Liver (tissue), 9 donors: ENCODE results near the gene DIP2B. TPM values are rescaled to one million over a fixed set of nuclear protein-coding genes. Genes with fewer than 3 reads are reported as not detected.

Source experiments
- DNase-seq: peaks from one replicate; pipeline ENCODE4 v3.0.0-alpha.2; 2017; ENCODE audit warnings: low spot score
- H3K27ac ChIP-seq, 2 donors: one replicate each; pipeline ENCODE4 v1.7.0; 2013; ENCODE audit warnings: inconsistent platforms in 2 of 2, low read length in 2 of 2, control low read depth in 1 of 2, low read depth in 1 of 2, mild to moderate bottlenecking in 1 of 2
- H3K27me3 ChIP-seq, 4 donors: one replicate each; pipeline versions ENCODE4 v1.6.1 to v1.7.0; 2013; ENCODE audit warnings: low read length in 3 of 4, inconsistent platforms in 1 of 4, mild to moderate bottlenecking in 1 of 4, moderate library complexity in 1 of 4; ENCODE audit not compliant: control insufficient read depth in 4 of 4, insufficient read depth in 4 of 4
- H3K36me3 ChIP-seq, 4 donors: one replicate each; pipeline versions ENCODE4 v1.6.1 to v1.7.0; 2013; ENCODE audit warnings: low read length in 3 of 4, mild to moderate bottlenecking in 3 of 4, low read depth in 1 of 4, moderate library complexity in 1 of 4; ENCODE audit not compliant: control insufficient read depth in 4 of 4, insufficient read depth in 3 of 4
- H3K4me1 ChIP-seq, 4 donors: one replicate each; pipeline versions ENCODE4 v1.6.1 to v1.7.0; 2013; ENCODE audit warnings: low read length in 3 of 4, mild to moderate bottlenecking in 3 of 4, moderate library complexity in 1 of 4; ENCODE audit not compliant: control insufficient read depth in 4 of 4, insufficient read depth in 4 of 4
- H3K4me3 ChIP-seq, 3 donors: one replicate each; pipeline versions ENCODE4 v1.6.1 to v1.7.0; 2013; ENCODE audit warnings: low read length in 3 of 3, control low read depth in 1 of 3, low read depth in 1 of 3, mild to moderate bottlenecking in 1 of 3
- H3K9ac ChIP-seq, 2 donors: one replicate each; pipeline ENCODE4 v1.7.0; 2013; ENCODE audit warnings: low read length in 2 of 2, mild to moderate bottlenecking in 2 of 2, moderate library complexity in 2 of 2, control low read depth in 1 of 2, low read depth in 1 of 2
- H3K9me3 ChIP-seq, 4 donors: one replicate each; pipeline versions ENCODE4 v1.6.1 to v1.7.0; 2013; ENCODE audit warnings: low read length in 3 of 4; ENCODE audit not compliant: control insufficient read depth in 4 of 4
- ATF3 ChIP-seq: IDR thresholded peaks from 2 replicates; pipeline ENCODE4 v1.6.1; 2016; ENCODE audit warnings: antibody characterized with exemption
- CTCF ChIP-seq: fragments of 150-350 bp; IDR thresholded peaks from 2 replicates; pipeline ENCODE4 v1.5.1; 2017; ENCODE audit warnings: improper control_type of control experiment, low read depth, low read length; ENCODE audit not compliant: missing input control
- EGR1 ChIP-seq, 2 donors: IDR thresholded peaks; 2 replicates each; pipeline ENCODE4 v1.6.1; 2016 to 2018; ENCODE audit warnings: antibody characterized with exemption in 2 of 2, low read depth in 2 of 2
- FOXA1 ChIP-seq: IDR thresholded peaks from 2 replicates; pipeline ENCODE4 v1.6.1; 2016; ENCODE audit warnings: antibody characterized with exemption
- GABPA ChIP-seq, 2 donors: IDR thresholded peaks in 1 of 2; conservative IDR thresholded peaks in 1 of 2; 2 replicates each; pipeline ENCODE4 v1.6.1; 2016; ENCODE audit warnings: antibody characterized with exemption in 2 of 2, mild to moderate bottlenecking in 1 of 2, moderate library complexity in 1 of 2
- HNF4A ChIP-seq, 2 donors: conservative IDR thresholded peaks; 2 replicates each; pipeline ENCODE4 v1.6.1; 2016; ENCODE audit warnings: antibody characterized with exemption in 2 of 2, mild to moderate bottlenecking in 2 of 2
- HNF4G ChIP-seq: IDR thresholded peaks from 2 replicates; pipeline ENCODE4 v1.6.1; 2016; ENCODE audit warnings: antibody characterized with exemption
- JUND ChIP-seq, 2 donors: IDR thresholded peaks; 2 replicates each; pipeline ENCODE4 v1.6.1; 2016; ENCODE audit warnings: antibody characterized with exemption in 2 of 2
- MAX ChIP-seq: IDR thresholded peaks from 2 replicates; pipeline ENCODE4 v1.6.1; 2016; ENCODE audit warnings: antibody characterized with exemption
- NR2F2 ChIP-seq: IDR thresholded peaks from 2 replicates; pipeline ENCODE4 v1.6.1; 2016; ENCODE audit warnings: antibody characterized with exemption
- RAD21 ChIP-seq, 2 donors: IDR thresholded peaks; 2 replicates each; pipeline ENCODE4 v1.6.1; 2016; ENCODE audit warnings: antibody characterized with exemption in 2 of 2, mild to moderate bottlenecking in 2 of 2
- REST ChIP-seq: IDR thresholded peaks from 2 replicates; pipeline ENCODE4 v1.6.1; 2016; ENCODE audit warnings: antibody characterized with exemption, mild to moderate bottlenecking
- RXRA ChIP-seq, 2 donors: IDR thresholded peaks; 2 replicates each; pipeline ENCODE4 v1.6.1; 2017 to 2018; ENCODE audit warnings: antibody characterized with exemption in 2 of 2, mild to moderate bottlenecking in 1 of 2
- SP1 ChIP-seq: IDR thresholded peaks from 2 replicates; pipeline ENCODE4 v1.6.1; 2018; ENCODE audit warnings: antibody characterized with exemption, mild to moderate bottlenecking
- TAF1 ChIP-seq: conservative IDR thresholded peaks from 2 replicates; pipeline ENCODE4 v1.6.1; 2016; ENCODE audit warnings: antibody characterized with exemption, mild to moderate bottlenecking
- ZBTB33 ChIP-seq: IDR thresholded peaks from 2 replicates; pipeline ENCODE4 v1.6.1; 2016; ENCODE audit warnings: antibody characterized with exemption
- WGBS: extraction: QIAGEN DNeasy Blood & Tissue Kit; methylation state at CpG from one replicate; pipeline ENCODE4 v1.1.7; 2013; 5-methylcytosine and 5-hydroxymethylcytosine counted together
- polyA plus RNA-seq, 2 donors: library from polyadenylated mRNA; stranded (reverse) in 1 of 2; unstranded in 1 of 2; fragments of 200-250 nt in 1 of 2; fragments of >200 nt in 1 of 2; fragmentation: Nextera tagmentation in 1 of 2; extraction: Ambion mirVana in 1 of 2; gene quantifications; one replicate each; pipeline versions ENCODE4 v1.2.1 to v1.2.3, GENCODE V29; 2013 to 2015
- total RNA-seq, 2 donors: library from RNA; depleted of rRNA; stranded (reverse); fragments of >200 nt; gene quantifications; one replicate each; pipeline ENCODE4 v1.2.3, GENCODE V29; 2014
- donor health status: healthy.
- donor health status: healthy.
- donor health status: healthy.
- donor health status: healthy.
- donor health status: healthy.

The DIP2B gene
- total and polyA plus RNA-seq, 4 donors, result 4.8 to 30.7 (median 13.8) TPM

- TF ChIP-seq CTCF (no peak), TAF1 (no peak), FOXA1 (no peak), ZBTB33 (no peak), JUND (IDR thresholded peaks at IDR 0.05) (no peak), MAX (no peak), ATF3 (no peak), RAD21 (IDR thresholded peaks at IDR 0.05) (no peak), HNF4A (conservative IDR thresholded peaks at IDR 0.05) (no peak), NR2F2 (no peak), REST (no peak), SP1 (no peak), GABPA (IDR thresholded peaks at IDR 0.05 in 1 of 2, conservative IDR thresholded peaks at IDR 0.05 in 1 of 2) (no peak), EGR1 (IDR thresholded peaks at IDR 0.05; ENCODE audit: low read depth in 2 of 2) (no peak), HNF4G (no peak), RXRA (IDR thresholded peaks at IDR 0.05) (no peak)
- WGBS, result 69% methylated on average over 3 of the region's 3 CpGs
- Histone ChIP-seq H3K4me1 (peaks cover 1 to 22% (median 21%) of the 10 kb centered on the region in 4 donors), H3K27ac (peak overlapping the region in 1 of 2 donors; percentile 20), H3K36me3 (peaks cover 0 to 5% (median 2%) of the 10 kb centered on the region in 4 donors), H3K4me3 (no peak overlapping the region), H3K9me3 (no peaks in the 10 kb centered on the region), H3K9ac (no peak overlapping the region), H3K27me3 (no peaks in the 10 kb centered on the region)
- no peak for DNase-seq
Observed at GRCh38 chr12:50636505-50636904, 131.7 kb downstream of the DIP2B start.
